ENCODE results near the gene ECI1.

Gene ECI1

DNA sequence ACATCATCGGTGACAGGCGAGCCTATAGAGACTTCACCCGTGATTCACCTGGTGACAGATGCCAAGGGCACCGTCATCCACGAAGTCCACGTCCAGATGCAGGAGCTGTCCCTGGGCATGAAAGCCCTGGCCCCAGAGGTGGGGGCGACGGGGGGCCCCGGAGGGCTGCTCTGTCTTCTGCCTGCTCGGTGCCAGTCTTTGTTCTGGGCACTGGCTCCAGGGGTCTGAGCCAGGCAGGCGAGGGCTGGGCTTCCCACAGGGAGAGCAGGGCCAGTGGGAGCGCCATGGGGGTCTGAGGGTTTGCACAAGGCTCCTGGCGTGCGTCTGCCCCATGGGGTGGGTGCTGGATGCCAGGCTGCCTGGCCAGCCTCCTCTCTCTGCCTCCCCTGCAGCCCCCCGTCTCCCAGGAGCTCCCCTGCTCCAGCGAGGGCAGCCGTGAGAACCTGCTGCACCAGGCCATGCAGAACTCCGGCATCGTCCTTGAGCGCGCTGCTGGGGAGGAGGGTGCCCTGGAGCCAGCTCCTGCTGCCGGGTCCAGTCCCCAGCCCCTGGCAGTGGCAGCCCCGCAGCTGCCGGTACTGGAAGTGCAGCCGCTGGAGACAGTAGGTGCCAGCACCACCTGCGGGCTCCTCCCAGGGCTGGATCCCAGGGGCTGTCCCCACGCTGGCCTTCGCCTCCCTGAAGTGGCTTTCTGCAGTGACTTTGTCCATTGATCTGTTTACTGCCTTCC lies 18.2 kb downstream of the ECI1 start:
- no peak for DNase-seq (ENCODE audit: low read depth)

GRCh38 chr16:2232094-2232990 lies 19.0 kb downstream of the ECI1 start:
- no peak for DNase-seq (ENCODE audit: low read depth)

DNA sequence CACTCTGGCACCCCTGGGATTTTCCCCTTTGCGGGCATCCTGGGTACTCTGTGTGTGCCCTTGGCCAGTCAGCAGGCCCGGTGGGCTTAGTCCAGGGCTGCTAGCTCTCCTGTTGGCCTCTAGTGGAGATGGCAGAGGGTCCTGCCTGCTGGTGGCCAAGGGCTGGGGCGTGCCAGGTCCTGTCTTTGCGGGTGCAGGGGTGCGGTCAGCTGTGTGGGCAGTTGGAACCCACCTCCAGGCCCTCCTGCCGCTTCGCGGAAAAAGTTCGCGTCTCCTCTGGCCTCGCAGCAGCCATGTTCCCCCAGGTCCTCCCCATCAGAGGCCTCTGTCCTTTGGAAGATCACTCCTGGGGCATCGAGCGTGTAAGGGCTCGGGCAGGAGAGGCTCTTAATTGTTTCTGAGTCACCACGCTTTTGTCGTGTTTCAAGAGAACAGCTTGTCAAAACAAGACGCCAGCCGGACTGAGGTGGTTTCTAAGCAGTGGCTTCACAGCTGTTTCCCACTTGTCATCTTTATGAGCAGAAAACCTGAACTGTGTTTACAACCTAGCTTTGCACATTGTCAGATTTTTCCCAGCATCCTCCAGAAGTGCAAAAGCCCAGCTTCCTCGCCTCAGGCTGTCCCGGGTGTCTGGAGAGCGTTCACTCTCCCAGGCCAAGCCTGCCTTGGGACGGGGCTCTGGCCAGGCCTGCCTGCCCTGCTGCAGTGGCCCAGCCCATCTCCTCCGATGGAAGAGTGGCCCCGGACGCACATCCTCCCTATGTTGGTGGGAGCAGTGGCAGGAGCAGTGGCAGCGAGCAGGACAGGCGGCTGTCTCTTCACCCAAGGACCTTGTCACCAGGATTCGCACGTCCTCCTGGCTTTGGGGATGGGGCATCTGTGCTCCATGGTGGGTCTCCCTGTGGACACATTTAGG lies 20.1 kb downstream of the ECI1 start:
- DNase-seq (ENCODE audit: low read depth), result no peak

GRCh38 chr16:2230376-2230775 lies 21.0 kb downstream of the ECI1 start:
- no peak for DNase-seq (ENCODE audit: low read depth)

DNA sequence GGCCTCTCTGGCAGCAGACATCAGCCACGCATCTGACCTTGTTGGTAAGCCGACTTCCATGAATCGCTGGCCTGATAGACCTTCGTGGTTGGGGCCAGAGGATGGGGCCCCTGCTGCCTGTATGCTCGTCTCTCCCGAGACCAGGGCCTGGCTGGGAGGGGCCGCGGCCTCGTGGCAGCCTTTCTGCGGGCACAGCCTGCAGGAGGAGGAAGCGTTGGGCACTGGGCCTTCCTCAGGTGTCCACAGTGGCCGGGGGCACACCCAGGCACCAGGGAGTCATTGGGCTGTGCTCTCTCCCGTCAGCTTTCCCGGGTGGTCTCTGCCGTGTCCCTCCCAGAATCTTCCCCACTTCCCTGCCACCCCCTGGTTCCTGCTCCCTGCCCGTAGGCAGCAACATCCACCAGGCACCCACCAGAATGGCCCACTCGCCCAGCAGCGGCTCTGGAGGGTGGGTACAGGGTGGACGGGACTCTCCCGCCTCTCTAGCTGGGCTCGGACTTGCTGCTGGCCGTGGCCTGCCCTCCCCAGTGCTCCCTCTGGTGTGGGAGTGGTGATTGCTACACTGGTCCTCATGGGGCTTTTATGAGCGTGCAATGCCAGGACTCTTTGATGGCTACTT lies 21.6 kb downstream of the ECI1 start:
- DNase-seq (ENCODE audit: low read depth), result no peak

GRCh38 chr16:2229091-2229490 lies 22.3 kb downstream of the ECI1 start:
- DNase-seq (ENCODE audit: low read depth), result no peak

- DNase-seq (ENCODE audit: low read depth), result no peak
These were observed 23.1 kb downstream of the ECI1 start for GRCh38 chr16:2228161-2228824.

GRCh38 chr16:2226918-2227317 lies 24.5 kb downstream of the ECI1 start:
- no peak for DNase-seq (ENCODE audit: low read depth)

DNA sequence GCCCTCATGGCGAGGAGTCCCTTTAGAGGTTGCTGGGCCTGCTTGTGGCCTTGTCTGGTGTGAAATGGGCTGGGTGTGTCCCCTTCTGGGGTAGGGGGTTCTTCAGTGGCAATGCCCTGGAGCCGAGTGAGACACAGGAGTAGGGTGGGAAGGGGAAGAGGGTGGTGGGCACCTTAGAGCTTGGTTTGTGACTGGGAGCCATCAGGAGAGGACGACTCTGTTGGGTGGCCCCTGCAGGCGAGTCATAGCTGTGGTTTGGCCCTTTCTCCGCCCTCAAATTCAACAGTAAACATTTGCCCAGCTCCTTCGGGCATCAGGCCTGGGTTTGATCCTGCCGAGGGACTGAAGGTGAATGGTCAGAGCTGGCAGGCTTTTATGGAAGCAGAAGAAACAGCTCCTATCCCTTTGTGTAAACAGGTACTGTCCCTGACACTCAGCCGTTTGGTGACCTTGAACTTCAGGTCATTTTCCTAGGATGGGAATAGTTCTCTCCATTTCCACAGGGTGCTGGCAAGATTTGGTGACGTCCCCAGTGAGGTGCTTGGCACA lies 25.1 kb downstream of the ECI1 start:
- DNase-seq (ENCODE audit: low read depth), result no peak

DNA sequence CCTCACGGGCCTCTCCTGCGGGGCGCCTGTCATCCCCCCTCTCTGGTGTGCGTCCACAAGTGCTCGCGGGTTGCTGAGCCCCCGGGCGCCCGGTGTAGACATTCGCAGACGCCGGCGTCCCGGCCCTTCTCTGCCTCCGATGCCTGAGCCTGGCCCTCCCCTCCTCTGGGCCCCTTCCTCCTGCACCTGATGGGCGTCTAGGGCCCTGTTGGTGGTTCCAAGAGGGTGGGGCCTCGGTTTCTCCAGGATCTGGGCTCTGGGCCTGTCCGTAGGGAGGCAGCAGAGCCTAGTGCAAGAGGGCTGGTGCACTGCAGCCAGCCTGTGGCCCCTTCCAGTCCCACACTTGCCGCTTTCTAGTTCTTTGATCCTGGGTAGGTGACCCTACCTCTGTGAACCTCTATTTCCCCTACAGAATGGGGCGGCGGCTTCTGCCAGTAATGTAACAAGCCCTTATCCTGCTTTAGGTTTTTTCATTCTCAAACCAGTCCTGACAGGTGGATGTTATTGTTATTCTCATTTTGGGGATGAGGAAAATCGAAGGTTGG lies 27.4 kb downstream of the ECI1 start:
- DNase-seq (ENCODE audit: low read depth), result no peak

DNA sequence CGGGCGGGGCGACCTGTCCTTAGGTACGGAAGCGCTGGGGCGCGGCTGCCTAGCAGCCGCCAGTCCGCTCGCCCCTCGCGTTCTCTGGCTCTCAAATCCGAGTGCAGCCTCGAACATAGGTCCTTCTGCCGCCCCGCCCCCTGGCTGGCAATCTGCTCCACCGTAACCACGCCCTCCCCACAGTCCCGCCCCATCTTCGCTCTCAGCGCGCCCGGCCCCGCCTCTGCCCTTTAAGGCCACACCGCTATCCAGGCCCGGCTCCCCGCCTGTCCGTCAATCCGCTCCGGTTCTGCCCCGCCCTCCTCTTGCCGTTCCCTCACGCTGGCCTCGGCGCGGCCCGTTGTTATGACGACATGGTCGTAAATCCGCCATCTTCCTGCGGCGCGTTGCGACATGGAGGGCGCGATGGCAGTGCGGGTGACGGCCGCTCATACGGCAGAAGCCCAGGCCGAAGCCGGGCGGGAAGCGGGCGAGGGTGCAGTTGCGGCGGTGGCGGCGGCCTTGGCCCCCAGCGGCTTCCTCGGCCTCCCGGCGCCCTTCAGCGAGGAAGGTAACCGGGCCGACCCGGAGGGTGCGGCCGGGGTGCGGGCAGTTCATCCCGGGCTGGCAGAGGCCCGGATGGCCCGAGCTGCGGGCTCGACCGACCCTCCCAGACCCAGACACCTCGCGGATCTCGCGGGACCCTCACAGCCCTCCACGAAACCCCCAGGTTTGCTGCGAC lies 28.0 kb downstream of the ECI1 start, which contains the start of gene E4F1:
TSS of gene E4F1 (plus strand) at position 371 of the 721 bp plus-strand sequence. CDS start at position 394, 23 bp downstream.
- peak; percentile 97 for DNase-seq (ENCODE audit: low read depth)

DNA sequence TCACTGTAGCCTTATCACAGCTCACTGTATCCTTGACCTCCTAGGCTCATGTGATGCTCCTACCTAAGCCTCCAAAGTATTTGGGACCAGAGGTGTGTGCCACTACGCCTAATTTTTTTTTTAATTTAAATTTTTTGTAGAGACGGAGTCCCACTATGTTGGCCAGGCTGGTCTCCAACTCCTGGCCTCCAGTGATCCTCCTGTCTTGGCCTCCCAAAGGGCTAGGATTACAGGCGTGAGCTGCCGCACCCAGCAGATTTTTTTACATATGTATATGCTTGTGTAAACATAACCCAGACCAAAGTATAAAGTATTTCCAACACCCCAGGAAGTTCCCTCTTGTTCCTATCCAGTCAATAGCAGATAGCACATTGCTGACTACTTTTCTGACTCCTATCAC lies 35.1 kb downstream of the ECI1 start:
- no peak for DNase-seq (ENCODE audit: low read depth)

- DNase-seq (ENCODE audit: low read depth), result no peak
These were observed 36.7 kb downstream of the ECI1 start, which contains the start of gene PGP for GRCh38 chr16:2214719-2214968. TSS of gene PGP (minus strand) at chr16:2214840. CDS start at chr16:2214777, 63 bp downstream.

GRCh38 chr16:2213817-2214718 lies 37.3 kb downstream of the ECI1 start:
- DNase-seq (ENCODE audit: low read depth), result no peak

DNA sequence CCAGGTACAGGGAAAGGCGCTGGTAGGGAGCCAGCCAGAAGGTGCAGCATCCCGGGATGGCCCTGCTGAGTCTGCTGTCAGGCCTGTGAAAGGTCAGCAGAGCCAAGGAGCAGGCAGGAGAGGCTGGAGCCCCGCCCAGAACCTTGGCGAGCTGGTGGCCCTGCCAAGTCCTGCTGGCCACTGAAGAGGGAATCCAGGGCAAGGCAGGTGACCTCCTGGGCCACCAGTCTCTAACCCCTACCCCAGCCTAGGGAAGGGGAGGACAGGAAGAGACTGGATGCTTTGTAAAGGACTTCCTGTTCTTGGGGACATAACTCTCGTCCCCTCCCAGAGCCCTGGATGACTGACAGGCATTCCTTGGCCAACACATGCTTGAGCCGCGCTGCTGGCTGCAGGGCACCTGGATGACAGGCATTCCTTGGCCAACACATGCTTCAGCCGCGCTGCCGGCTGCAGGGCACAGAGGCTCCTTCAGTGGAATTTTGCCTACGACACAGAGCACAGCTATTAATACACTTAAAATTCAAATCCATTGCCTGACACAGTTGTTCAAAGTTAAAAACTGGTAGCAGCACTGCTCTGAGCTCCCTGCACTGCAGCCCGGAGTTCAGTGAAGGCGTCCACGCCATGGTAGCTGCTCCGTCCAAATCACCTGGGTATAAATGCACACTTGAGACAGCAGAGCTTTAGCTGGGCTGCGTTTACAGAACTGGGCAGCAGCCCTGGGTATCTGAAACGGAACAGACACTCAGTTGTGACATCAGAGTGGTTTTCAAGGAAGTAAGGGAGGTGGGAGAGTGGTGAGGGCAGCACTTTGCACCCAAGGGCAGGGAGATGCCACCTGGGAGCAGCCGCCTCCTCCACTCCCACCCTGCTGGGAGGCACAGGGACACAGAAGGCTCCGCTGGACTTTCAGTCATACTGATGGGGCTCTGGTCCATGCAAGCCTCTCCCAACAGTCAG lies 38.7 kb downstream of the ECI1 start:
- no peak for DNase-seq (ENCODE audit: low read depth)

- no peak for DNase-seq (ENCODE audit: low read depth)
These were observed 39.5 kb downstream of the ECI1 start for GRCh38 chr16:2211923-2212347.
